GM18498 (cell line): ENCODE data around the gene BICD2.

Experiments used
- ATAC-seq: cut with Tn5 transposase; IDR thresholded peaks from one replicate; pipeline ENCODE4 v1.9.1; 2021; ENCODE audit warnings: mild to moderate bottlenecking, moderate library complexity; ENCODE audit not compliant: unreplicated experiment

The BICD2 gene

GRCh38 chr9:92749071-92749933 is 15.3 kb downstream of the BICD2 start:
- ATAC-seq: no peak

GRCh38 chr9:92748233-92748497 is 16.5 kb downstream of the BICD2 start:
- ATAC-seq: no peak

GRCh38 chr9:92747459-92748232 is 17.0 kb downstream of the BICD2 start:
- ATAC-seq: no peak

GRCh38 chr9:92746567-92747458 is 17.8 kb downstream of the BICD2 start:
- no peak for ATAC-seq

GRCh38 chr9:92745881-92746280 is 18.8 kb downstream of the BICD2 start:
- ATAC-seq: no peak

- no peak for ATAC-seq
Observed at GRCh38 chr9:92745331-92745730, 19.3 kb downstream of the BICD2 start.

- no peak for ATAC-seq
Observed at GRCh38 chr9:92740969-92741368, 23.7 kb downstream of the BICD2 start.

- ATAC-seq: no peak
Observed at GRCh38 chr9:92740446-92740961, 24.1 kb downstream of the BICD2 start.

GRCh38 chr9:92740009-92740408 is 24.6 kb downstream of the BICD2 start:
- no peak for ATAC-seq

- ATAC-seq: no peak
Observed at GRCh38 chr9:92739346-92739970, 25.2 kb downstream of the BICD2 start.

GRCh38 chr9:92738661-92739081 is 26.0 kb downstream of the BICD2 start:
- ATAC-seq: no peak

- ATAC-seq: no peak
Observed at GRCh38 chr9:92737611-92738299, 26.9 kb downstream of the BICD2 start.

GRCh38 chr9:92737216-92737606 is 27.4 kb downstream of the BICD2 start:
- ATAC-seq: no peak

- ATAC-seq: no peak
Observed at GRCh38 chr9:92736563-92737215, 27.9 kb downstream of the BICD2 start.

- ATAC-seq: no peak
Observed at GRCh38 chr9:92735636-92736562, 28.7 kb downstream of the BICD2 start.

GRCh38 chr9:92734931-92735635 is 29.6 kb downstream of the BICD2 start:
- ATAC-seq: no peak

GRCh38 chr9:92730897-92731296 is 33.7 kb downstream of the BICD2 start:
- ATAC-seq: no peak

- ATAC-seq: no peak
Observed at GRCh38 chr9:92729735-92730155, 34.9 kb downstream of the BICD2 start.
